Measurements from ENCODE around the gene RNU2-63P. TPM values are rescaled to one million over a fixed set of nuclear protein-coding genes. Genes with fewer than 3 reads are reported as not detected.
"Not testable (repeated sequence)": the region's sequence is repeated elsewhere in the genome, so short reads cannot be mapped to it uniquely, and the experiment has no call there.

Gene RNU2-63P
- total and polyA plus RNA-seq, 4 donors, result 30.7 TPM; not detected in 3

DNA sequence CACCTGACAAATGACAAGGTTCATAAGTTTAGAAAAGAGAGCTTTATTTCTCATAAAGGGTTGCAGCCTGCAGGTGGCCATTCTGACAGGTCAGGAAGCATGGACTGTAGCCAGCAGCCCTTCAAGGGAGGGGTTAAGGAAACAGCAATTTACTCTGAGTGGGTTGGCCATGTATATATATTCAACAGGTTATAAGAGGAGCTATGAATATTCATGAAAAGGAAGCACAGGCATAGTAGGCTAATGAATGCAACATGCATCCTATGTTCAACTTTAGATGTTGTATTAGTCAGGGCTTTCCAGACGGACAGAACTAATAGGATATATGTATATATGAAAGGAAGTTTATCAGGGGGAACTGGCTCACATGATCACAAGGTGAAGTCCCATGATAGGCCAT is 20.6 kb downstream of the RNU2-63P start:
- 58% methylated on average over 1 of the region's 1 CpG for WGBS (ENCODE audit: insufficient coverage)
- DNase-seq (ENCODE audit: low read depth in 4 of 6, low spot score in 6 of 6), result no peak
- H3K27me3 ChIP-seq (ENCODE audit: control insufficient read depth, insufficient read depth, low read length), result no peaks in the 10 kb centered on the region
- no peaks in the 10 kb centered on the region for H3K36me3 ChIP-seq (ENCODE audit: control insufficient read depth, insufficient read depth, low read length)
- no peak overlapping the region for H3K4me3 ChIP-seq (ENCODE audit: low read depth, low read length)
- H3K9me3 ChIP-seq (ENCODE audit: control insufficient read depth, insufficient read depth, low read length), result no peaks in the 10 kb centered on the region
- H3K27ac ChIP-seq (ENCODE audit: low read depth, low read length), result no peak overlapping the region
- no peaks in the 10 kb centered on the region for H3K4me1 ChIP-seq (ENCODE audit: control insufficient read depth, insufficient read depth, low read length)

DNA sequence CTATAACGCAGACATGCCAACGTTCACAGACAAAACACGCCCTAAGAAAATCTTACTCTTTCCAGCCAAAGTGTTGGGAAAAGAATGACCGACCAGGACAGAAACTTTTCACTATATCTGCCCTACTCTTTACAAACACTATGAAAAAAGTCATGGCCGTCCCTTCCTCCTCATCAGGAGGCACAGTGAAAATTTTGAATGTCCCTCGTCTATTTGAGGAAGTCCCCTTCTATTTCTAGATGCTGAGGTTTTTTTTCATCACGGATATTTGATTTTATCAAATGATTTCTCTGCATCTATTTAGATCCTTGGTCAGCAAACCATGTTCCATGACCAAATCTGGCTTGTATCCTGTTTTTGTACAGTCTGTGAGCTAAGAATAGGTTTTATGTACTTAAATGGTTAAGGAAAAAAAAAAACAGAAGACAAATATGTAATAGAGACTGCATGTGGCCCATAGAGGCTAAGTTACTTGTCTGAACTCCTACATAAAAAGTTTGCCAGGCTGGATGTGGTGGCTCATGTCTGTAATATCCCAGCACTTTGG is 22.0 kb downstream of the RNU2-63P start:
- not testable (repeated sequence) for H3K4me1 ChIP-seq (ENCODE audit: control insufficient read depth, insufficient read depth, low read length); DNase-seq (ENCODE audit: low read depth in 4 of 6, low spot score in 6 of 6); H3K9me3 ChIP-seq (ENCODE audit: control insufficient read depth, insufficient read depth, low read length); H3K36me3 ChIP-seq (ENCODE audit: control insufficient read depth, insufficient read depth, low read length); H3K27me3 ChIP-seq (ENCODE audit: control insufficient read depth, insufficient read depth, low read length); H3K27ac ChIP-seq (ENCODE audit: low read depth, low read length); H3K4me3 ChIP-seq (ENCODE audit: low read depth, low read length)
- WGBS (ENCODE audit: insufficient coverage), result no CpG with 5 or more reads among the region's 7 CpGs

DNA sequence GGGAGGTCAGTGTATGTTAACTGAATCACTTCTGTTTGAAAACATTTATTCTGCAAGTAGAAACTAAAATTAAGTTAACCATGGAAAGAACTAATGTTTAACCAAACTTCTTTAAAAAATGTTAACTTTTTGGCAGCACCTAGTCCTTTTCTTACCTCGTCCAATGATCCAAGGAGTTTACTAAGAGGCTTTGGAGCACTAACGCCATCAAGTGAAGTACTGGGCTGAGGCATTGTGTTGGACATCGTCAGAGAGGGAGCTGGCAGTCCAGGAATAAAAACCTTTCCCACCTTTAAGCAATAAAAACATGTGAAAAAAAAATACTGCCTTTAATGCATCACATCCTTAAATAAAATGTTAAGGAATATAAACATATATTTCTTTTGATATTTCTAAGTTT is 23.8 kb downstream of the RNU2-63P start:
- no CpG with 5 or more reads among the region's 3 CpGs for WGBS (ENCODE audit: insufficient coverage)
- H3K4me3 ChIP-seq (ENCODE audit: low read depth, low read length); H3K27ac ChIP-seq (ENCODE audit: low read depth, low read length); H3K4me1 ChIP-seq (ENCODE audit: control insufficient read depth, insufficient read depth, low read length); H3K36me3 ChIP-seq (ENCODE audit: control insufficient read depth, insufficient read depth, low read length); DNase-seq (ENCODE audit: low read depth in 4 of 6, low spot score in 6 of 6); H3K9me3 ChIP-seq (ENCODE audit: control insufficient read depth, insufficient read depth, low read length); H3K27me3 ChIP-seq (ENCODE audit: control insufficient read depth, insufficient read depth, low read length): not testable (repeated sequence)

DNA sequence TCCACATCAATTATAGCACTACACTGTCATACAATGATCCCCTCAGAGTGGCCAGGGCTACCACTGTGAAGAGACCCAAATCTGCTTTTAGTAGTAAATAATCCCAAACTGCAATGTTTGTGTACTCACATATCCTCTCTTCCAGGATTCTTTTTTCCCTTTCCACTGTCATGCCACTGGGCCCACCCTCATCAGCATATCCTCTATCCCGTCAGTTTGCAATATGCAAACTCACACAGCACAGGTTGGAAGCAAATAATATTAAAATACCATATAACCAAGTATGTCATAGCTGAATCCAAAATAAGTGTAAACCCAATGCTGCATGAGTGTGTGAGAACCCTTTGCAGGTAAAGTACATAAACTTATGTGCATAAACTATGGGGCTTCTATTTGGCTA is 28.9 kb downstream of the RNU2-63P start:
- DNase-seq (ENCODE audit: low read depth in 4 of 6, low spot score in 6 of 6); H3K4me1 ChIP-seq (ENCODE audit: control insufficient read depth, insufficient read depth, low read length); H3K27ac ChIP-seq (ENCODE audit: low read depth, low read length); H3K27me3 ChIP-seq (ENCODE audit: control insufficient read depth, insufficient read depth, low read length); H3K9me3 ChIP-seq (ENCODE audit: control insufficient read depth, insufficient read depth, low read length); H3K4me3 ChIP-seq (ENCODE audit: low read depth, low read length); H3K36me3 ChIP-seq (ENCODE audit: control insufficient read depth, insufficient read depth, low read length): not testable (repeated sequence)
- WGBS (ENCODE audit: insufficient coverage), result no CpG with 5 or more reads among the region's 1 CpG

DNA sequence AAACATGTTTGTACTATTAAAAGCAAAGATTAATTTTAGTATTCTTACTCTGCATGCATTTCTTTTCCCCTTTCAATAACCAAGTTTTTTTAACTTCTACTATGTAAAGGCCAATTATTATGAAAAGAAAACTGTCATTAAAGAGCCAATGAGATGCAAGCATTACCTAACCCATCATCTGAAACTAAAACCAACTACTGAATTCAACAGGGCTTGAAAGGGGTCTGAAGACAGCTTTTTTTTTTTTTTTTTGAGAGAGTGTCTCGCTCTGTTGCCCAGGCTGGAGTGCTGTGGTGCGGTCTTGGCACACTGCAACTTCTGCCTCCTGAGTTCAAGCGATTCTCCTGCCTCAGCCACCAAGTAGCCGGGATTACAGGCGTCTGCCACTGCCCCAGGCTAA is 30.4 kb downstream of the RNU2-63P start:
- not testable (repeated sequence) for H3K9me3 ChIP-seq (ENCODE audit: control insufficient read depth, insufficient read depth, low read length); H3K4me3 ChIP-seq (ENCODE audit: low read depth, low read length); DNase-seq (ENCODE audit: low read depth in 4 of 6, low spot score in 6 of 6); H3K36me3 ChIP-seq (ENCODE audit: control insufficient read depth, insufficient read depth, low read length); H3K27ac ChIP-seq (ENCODE audit: low read depth, low read length); H3K27me3 ChIP-seq (ENCODE audit: control insufficient read depth, insufficient read depth, low read length); H3K4me1 ChIP-seq (ENCODE audit: control insufficient read depth, insufficient read depth, low read length)
- no CpG with 5 or more reads among the region's 5 CpGs for WGBS (ENCODE audit: insufficient coverage)

DNA sequence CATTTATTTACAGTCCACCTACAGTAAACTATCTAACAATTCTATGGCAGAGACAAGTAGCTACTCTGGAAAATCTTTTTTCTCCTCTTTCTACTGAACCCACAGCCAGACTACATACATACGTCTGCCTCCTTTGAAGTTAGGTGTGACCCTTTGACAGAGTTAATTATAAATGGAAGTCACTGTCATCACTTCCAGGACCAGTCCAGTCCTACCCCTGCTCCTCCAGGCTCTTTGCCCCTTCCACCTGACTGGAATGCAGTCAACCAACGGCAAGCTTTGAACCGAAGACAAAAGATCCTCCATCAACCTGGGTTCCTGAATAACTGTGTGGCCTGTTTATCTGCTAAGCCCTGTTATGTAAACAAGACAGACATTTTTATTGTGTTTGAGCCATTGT is 35.2 kb downstream of the RNU2-63P start:
- not testable (repeated sequence) for H3K4me1 ChIP-seq (ENCODE audit: control insufficient read depth, insufficient read depth, low read length); H3K27ac ChIP-seq (ENCODE audit: low read depth, low read length); H3K4me3 ChIP-seq (ENCODE audit: low read depth, low read length); DNase-seq (ENCODE audit: low read depth in 4 of 6, low spot score in 6 of 6); H3K9me3 ChIP-seq (ENCODE audit: control insufficient read depth, insufficient read depth, low read length); H3K27me3 ChIP-seq (ENCODE audit: control insufficient read depth, insufficient read depth, low read length); H3K36me3 ChIP-seq (ENCODE audit: control insufficient read depth, insufficient read depth, low read length)
- no CpG with 5 or more reads among the region's 3 CpGs for WGBS (ENCODE audit: insufficient coverage)

DNA sequence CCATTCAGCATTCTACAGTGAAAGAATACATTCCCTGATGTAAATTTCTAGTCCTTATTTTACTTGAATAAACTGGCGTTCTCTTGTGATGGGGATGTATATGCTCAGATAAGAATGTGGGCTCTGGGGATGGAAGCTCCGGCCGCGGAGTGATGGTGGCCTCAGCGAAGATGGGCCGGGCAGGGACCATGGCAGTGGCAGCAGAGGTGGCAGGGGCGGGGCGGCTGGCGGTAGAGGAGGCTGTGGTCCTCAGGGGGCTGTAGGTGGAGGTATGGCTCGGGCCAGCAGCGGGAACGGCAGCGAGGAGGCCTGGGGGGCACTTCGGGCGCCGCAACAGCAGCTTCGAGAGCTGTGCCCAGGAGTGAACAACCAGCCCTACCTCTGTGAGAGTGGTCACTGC is 44.0 kb downstream of the RNU2-63P start:
- DNase-seq (ENCODE audit: low read depth in 4 of 6, low spot score in 6 of 6); H3K36me3 ChIP-seq (ENCODE audit: control insufficient read depth, insufficient read depth, low read length); H3K27ac ChIP-seq (ENCODE audit: low read depth, low read length); H3K4me1 ChIP-seq (ENCODE audit: control insufficient read depth, insufficient read depth, low read length); H3K27me3 ChIP-seq (ENCODE audit: control insufficient read depth, insufficient read depth, low read length); H3K9me3 ChIP-seq (ENCODE audit: control insufficient read depth, insufficient read depth, low read length); H3K4me3 ChIP-seq (ENCODE audit: low read depth, low read length): not testable (repeated sequence)
- 76% methylated on average over 4 of the region's 17 CpGs for WGBS (ENCODE audit: insufficient coverage)

Small RNA genes within 50 kb of the gene (small RNA-seq; reads per million reads assigned to genes)
- 1.0 reads per million, percentile 80 among the genes with 10 or more reads in this experiment for gene RNU2-63P (ENCODE audit: low replicate concordance)

Other genes starting within 250 kb of the RNU2-63P start
- 10 to 100 TPM in 1 of 2 donors, 1 to 10 TPM in 1; 6.4 to 10.6 TPM for gene RGPD2, start 190.8 kb downstream of the RNU2-63P start, total RNA-seq
- 1 to 10 TPM; 5.8 to 6.8 TPM for gene RGPD2, start 190.8 kb downstream of the RNU2-63P start, polyA plus RNA-seq (ENCODE audit: insufficient read length in 2 of 2)
- gene KRCC1, start 39.2 kb upstream of the RNU2-63P start, total RNA-seq, result 10 to 100 TPM; 18.3 to 42.3 TPM
- gene KRCC1, start 39.2 kb upstream of the RNU2-63P start, polyA plus RNA-seq (ENCODE audit: insufficient read length in 2 of 2), result 10 to 100 TPM; 33.4 to 37.1 TPM
- under 1 TPM; under 0.01 to 0.06 TPM for gene SMYD1, start 51.3 kb upstream of the RNU2-63P start, total RNA-seq
- under 1 TPM in 1 of 2 donors, not detected in 1; 0.42 TPM for gene SMYD1, start 51.3 kb upstream of the RNU2-63P start, polyA plus RNA-seq (ENCODE audit: insufficient read length in 2 of 2)
- gene FABP1, start 111.5 kb upstream of the RNU2-63P start, total RNA-seq, result under 1 TPM in 1 of 2 donors, not detected in 1; 0.39 TPM
- gene FABP1, start 111.5 kb upstream of the RNU2-63P start, polyA plus RNA-seq (ENCODE audit: insufficient read length in 2 of 2), result under 1 TPM; 0.48 to 0.80 TPM
- 10 to 100 TPM; 16.3 to 18.8 TPM for gene THNSL2, start 153.8 kb upstream of the RNU2-63P start, total RNA-seq
- gene THNSL2, start 153.8 kb upstream of the RNU2-63P start, polyA plus RNA-seq (ENCODE audit: insufficient read length in 2 of 2), result 10 to 100 TPM in 1 of 2 donors, 1 to 10 TPM in 1; 2.2 to 23.1 TPM

All from spinal cord (tissue), 10 donors.